Ishikawa (cell line): ENCODE data around the gene ATF1.

ENCODE experiments used
- CEBPB ChIP-seq: IDR thresholded peaks from 2 replicates; pipeline ENCODE4 v1.6.1; 2012
- CREB1 ChIP-seq: IDR thresholded peaks from 2 replicates; pipeline ENCODE4 v1.6.1; 2012; ENCODE audit warnings: low read depth
- EGR1 ChIP-seq: IDR thresholded peaks from 2 replicates; pipeline ENCODE4 v1.6.1; 2012
- EP300 ChIP-seq: IDR thresholded peaks from 2 replicates; pipeline ENCODE4 v1.6.1; 2012; ENCODE audit warnings: borderline replicate concordance
- FOXM1 ChIP-seq: IDR thresholded peaks from 2 replicates; pipeline ENCODE4 v1.6.1; 2012; ENCODE audit warnings: low read depth, borderline replicate concordance
- NFIC ChIP-seq: IDR thresholded peaks from 2 replicates; pipeline ENCODE4 v1.6.1; 2012
- RAD21 ChIP-seq: IDR thresholded peaks from 2 replicates; pipeline ENCODE4 v1.6.1; 2012; ENCODE audit warnings: low read depth
- TAF1 ChIP-seq: IDR thresholded peaks from 2 replicates; pipeline ENCODE4 v1.6.1; 2012; ENCODE audit warnings: low read depth, mild to moderate bottlenecking
- TCF12 ChIP-seq: IDR thresholded peaks from 2 replicates; pipeline ENCODE4 v1.6.1; 2012; ENCODE audit warnings: low read depth
- TEAD4 ChIP-seq: IDR thresholded peaks from 2 replicates; pipeline ENCODE4 v1.6.1; 2012
- USF1 ChIP-seq: IDR thresholded peaks from 2 replicates; pipeline ENCODE4 v1.6.1; 2012
- YY1 ChIP-seq: IDR thresholded peaks from 2 replicates; pipeline ENCODE4 v1.6.1; 2012; ENCODE audit warnings: low read depth
- ZBTB7A ChIP-seq: IDR thresholded peaks from 2 replicates; pipeline ENCODE4 v1.6.1; 2012; ENCODE audit warnings: low read depth
- TF ChIP-seq, protein P1 (sequence below): IDR thresholded peaks from 2 replicates; pipeline ENCODE4 v1.6.1; 2012; ENCODE audit warnings: low read depth, mild to moderate bottlenecking
- TF ChIP-seq, protein P2 (sequence below): IDR thresholded peaks from 2 replicates; pipeline ENCODE4 v1.6.1; 2012

ATF1 gene

GRCh38 chr12:50763639-50764285 is at the start of gene ATF1:
Gene ATF1, plus strand, starts transcription at chr12:50764101. Its CDS starts 16,045 bp downstream, at chr12:50780146.
- TF ChIP-seq TCF12 (peak; percentile 37; the same call in 1 of the 2 replicates), TAF1 (peak; percentile 92), CREB1 (peak; percentile 82), NFIC (no peak), EP300 (no peak; the same call in 1 of the 2 replicates), FOXM1 (no peak), ZBTB7A (no peak), EGR1 (0 out of 2 replicates have a peak, but pooled peaks have one; percentile 5), TEAD4 (peak; percentile 69), USF1 (peak; percentile 99), YY1 (peak; percentile 99), RAD21 (no peak)
- TF ChIP-seq, protein P1, sequence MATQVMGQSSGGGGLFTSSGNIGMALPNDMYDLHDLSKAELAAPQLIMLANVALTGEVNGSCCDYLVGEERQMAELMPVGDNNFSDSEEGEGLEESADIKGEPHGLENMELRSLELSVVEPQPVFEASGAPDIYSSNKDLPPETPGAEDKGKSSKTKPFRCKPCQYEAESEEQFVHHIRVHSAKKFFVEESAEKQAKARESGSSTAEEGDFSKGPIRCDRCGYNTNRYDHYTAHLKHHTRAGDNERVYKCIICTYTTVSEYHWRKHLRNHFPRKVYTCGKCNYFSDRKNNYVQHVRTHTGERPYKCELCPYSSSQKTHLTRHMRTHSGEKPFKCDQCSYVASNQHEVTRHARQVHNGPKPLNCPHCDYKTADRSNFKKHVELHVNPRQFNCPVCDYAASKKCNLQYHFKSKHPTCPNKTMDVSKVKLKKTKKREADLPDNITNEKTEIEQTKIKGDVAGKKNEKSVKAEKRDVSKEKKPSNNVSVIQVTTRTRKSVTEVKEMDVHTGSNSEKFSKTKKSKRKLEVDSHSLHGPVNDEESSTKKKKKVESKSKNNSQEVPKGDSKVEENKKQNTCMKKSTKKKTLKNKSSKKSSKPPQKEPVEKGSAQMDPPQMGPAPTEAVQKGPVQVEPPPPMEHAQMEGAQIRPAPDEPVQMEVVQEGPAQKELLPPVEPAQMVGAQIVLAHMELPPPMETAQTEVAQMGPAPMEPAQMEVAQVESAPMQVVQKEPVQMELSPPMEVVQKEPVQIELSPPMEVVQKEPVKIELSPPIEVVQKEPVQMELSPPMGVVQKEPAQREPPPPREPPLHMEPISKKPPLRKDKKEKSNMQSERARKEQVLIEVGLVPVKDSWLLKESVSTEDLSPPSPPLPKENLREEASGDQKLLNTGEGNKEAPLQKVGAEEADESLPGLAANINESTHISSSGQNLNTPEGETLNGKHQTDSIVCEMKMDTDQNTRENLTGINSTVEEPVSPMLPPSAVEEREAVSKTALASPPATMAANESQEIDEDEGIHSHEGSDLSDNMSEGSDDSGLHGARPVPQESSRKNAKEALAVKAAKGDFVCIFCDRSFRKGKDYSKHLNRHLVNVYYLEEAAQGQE = no peak
- TF ChIP-seq, protein P2, sequence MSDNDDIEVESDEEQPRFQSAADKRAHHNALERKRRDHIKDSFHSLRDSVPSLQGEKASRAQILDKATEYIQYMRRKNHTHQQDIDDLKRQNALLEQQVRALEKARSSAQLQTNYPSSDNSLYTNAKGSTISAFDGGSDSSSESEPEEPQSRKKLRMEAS = peak; percentile 97

GRCh38 chr12:50715174-50715573 is 48.7 kb upstream of the ATF1 start:
- TF ChIP-seq CREB1 = no peak
- no peak for TF ChIP-seq TAF1
- TF ChIP-seq YY1 = no peak
- TF ChIP-seq NFIC = no peak
- TF ChIP-seq CEBPB = no peak
- TF ChIP-seq TEAD4 = no peak
- no peak for TF ChIP-seq USF1
- no peak for TF ChIP-seq EP300
- TF ChIP-seq, protein P2 = no peak
- no peak for TF ChIP-seq ZBTB7A
- TF ChIP-seq FOXM1 = no peak
- no peak for TF ChIP-seq RAD21
- TF ChIP-seq TCF12 = no peak
- TF ChIP-seq EGR1 = no peak

DNA sequence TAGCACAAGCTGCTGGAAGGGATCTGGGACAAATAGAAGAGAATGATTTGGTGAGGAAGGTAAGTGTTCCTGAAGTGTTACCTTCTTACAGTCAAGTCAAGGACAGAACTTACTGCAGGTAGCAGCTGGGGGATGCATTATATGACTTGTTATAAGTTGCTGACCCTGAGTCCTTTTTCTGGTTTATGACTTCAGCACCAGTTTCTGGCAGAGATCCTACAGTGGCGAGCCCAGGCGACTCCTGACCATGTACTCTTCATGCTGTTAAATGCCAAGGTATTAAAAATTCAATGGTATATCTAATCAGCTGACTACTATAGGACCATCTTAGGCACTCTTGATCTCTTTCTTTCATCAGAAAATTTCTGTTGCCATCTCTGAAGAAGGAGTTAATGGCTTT is 45.1 kb upstream of the ATF1 start:
- TF ChIP-seq, protein P1 = no peak
- TF ChIP-seq NFIC = no peak
- no peak for TF ChIP-seq EP300
- TF ChIP-seq ZBTB7A = no peak
- no peak for TF ChIP-seq TAF1
- TF ChIP-seq, protein P2 = no peak
- no peak for TF ChIP-seq YY1
- TF ChIP-seq TCF12 = no peak
- no peak for TF ChIP-seq CEBPB
- TF ChIP-seq RAD21 = no peak
- no peak for TF ChIP-seq FOXM1
- no peak for TF ChIP-seq TEAD4
- no peak for TF ChIP-seq CREB1
- TF ChIP-seq USF1 = no peak
- TF ChIP-seq EGR1 = no peak

DNA sequence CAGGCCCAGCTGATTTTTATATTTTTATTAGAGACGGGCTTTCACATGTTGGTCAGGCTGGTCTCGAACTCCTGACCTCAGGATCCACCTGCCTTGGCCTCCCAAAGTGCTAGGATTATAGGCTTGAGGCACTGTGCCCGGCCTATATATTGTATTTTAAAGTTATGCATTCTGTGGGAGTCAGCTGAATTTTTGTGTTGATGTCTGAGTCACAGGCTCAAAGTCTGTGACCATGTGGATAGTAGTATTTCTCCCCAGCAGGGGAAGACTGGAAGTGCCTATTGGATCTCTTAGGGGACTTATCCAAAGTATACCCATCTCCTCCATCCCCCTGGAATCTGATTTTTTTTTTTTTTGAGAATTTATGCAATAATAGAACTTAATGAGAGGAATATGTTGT is 43.8 kb upstream of the ATF1 start:
- TF ChIP-seq, protein P1 = no peak
- no peak for TF ChIP-seq YY1
- no peak for TF ChIP-seq FOXM1
- no peak for TF ChIP-seq CREB1
- no peak for TF ChIP-seq NFIC
- TF ChIP-seq TCF12 = no peak
- no peak for TF ChIP-seq TEAD4
- no peak for TF ChIP-seq USF1
- no peak for TF ChIP-seq ZBTB7A
- no peak for TF ChIP-seq CEBPB
- TF ChIP-seq RAD21 = no peak
- TF ChIP-seq, protein P2 = no peak
- no peak for TF ChIP-seq TAF1
- TF ChIP-seq EP300 = no peak
- TF ChIP-seq EGR1 = no peak
